Testis (tissue), 3 donors: ENCODE data around the gene ZNF670. TPM values are rescaled to one million over a fixed set of nuclear protein-coding genes. Genes with fewer than 3 reads are reported as not detected.

Experiments used
- DNase-seq: peaks from one replicate; pipeline ENCODE4 v3.0.0-alpha.2; 2019
- H3K27ac ChIP-seq, 2 donors: fragments of 200-600 bp; sonication (generic); one replicate each; pipeline ENCODE4 v1.5.1; 2019
- H3K27me3 ChIP-seq: fragments of 200-600 bp; sonication (generic); one replicate; pipeline ENCODE4 v1.5.1; 2019
- H3K36me3 ChIP-seq: fragments of 200-600 bp; sonication (generic); one replicate; pipeline ENCODE4 v1.5.1; 2017; ENCODE audit warnings: low read depth; ENCODE audit errors: missing control alignments
- H3K4me1 ChIP-seq: fragments of 200-600 bp; sonication (generic); one replicate; pipeline ENCODE4 v1.5.1; 2019
- H3K4me3 ChIP-seq, 2 donors: fragments of 200-600 bp; sonication (generic); one replicate each; pipeline ENCODE4 v1.5.1; 2017 to 2019
- H3K9me3 ChIP-seq: fragments of 200-600 bp; sonication (generic); one replicate; pipeline ENCODE4 v1.5.1; 2017
- CTCF ChIP-seq, 3 experiments: fragments of 450-650 bp in 2 of 3; fragments of 200-600 bp in 1 of 3; sonication (generic) in 1 of 3; IDR thresholded peaks; one replicate each; pipeline ENCODE4 v1.5.1; 2016 to 2019; ENCODE audit warnings: antibody characterized with exemption in 3 of 3, mild to moderate bottlenecking in 2 of 3, moderate library complexity in 1 of 3
- POLR2A ChIP-seq: fragments of 450-650 bp; IDR thresholded peaks from one replicate; pipeline ENCODE4 v1.6.1; 2017; ENCODE audit warnings: antibody characterized with exemption, mild to moderate bottlenecking, moderate library complexity
- WGBS, 2 donors: methylation state at CpG; one replicate each; pipeline ENCODE4 v1.1.5; 2018; 5-methylcytosine and 5-hydroxymethylcytosine counted together
- intact Hi-C: fragments of 100-400 bp; cut with DNase I; formaldehyde crosslinking; loops from one replicate; pipeline ENCODE4 v1.15.1; 2023; ENCODE audit warnings: low total_unique reads
- polyA plus RNA-seq: library from polyadenylated mRNA; stranded (reverse); fragments of 350-450 nt; fragmentation: Illumina TruSeq; extraction: RNeasy Lipid Tissue Mini Kit (QIAGEN cat#74804); gene quantifications from one replicate; pipeline ENCODE4 v1.2.3, GENCODE V29; 2014; ENCODE audit warnings: low read depth, low replicate concordance; ENCODE audit not compliant: insufficient read depth
- total RNA-seq, 2 donors: library from RNA; depleted of rRNA; stranded (reverse); fragments of >200 nt; gene quantifications; one replicate each; pipeline ENCODE4 v1.2.3, GENCODE V29; 2016

ZNF670 gene
- total and polyA plus RNA-seq, 3 donors from 2014 or later, result 3.5 to 5.5 (median 5.4) TPM

- 90 to 95% methylated on average over 5 of the region's 5 CpGs for WGBS, 2 donors
- TF ChIP-seq POLR2A (no peak), CTCF (IDR thresholded peaks at IDR 0.05) (no peak)
- Histone ChIP-seq H3K27ac (no peak overlapping the region), H3K4me3 (no peak overlapping the region), H3K27me3 (no peaks in the 10 kb centered on the region), H3K4me1 (no peaks in the 10 kb centered on the region), H3K9me3 (no peaks in the 10 kb centered on the region), H3K36me3 (no peaks in the 10 kb centered on the region)
- no peak for DNase-seq
- intact Hi-C loops, result no loop called here
Measured at GRCh38 chr1:247096958-247097357, 18.3 kb upstream of the ZNF670 start.

- no peaks in the 10 kb centered on the region for H3K27me3 ChIP-seq
- TF ChIP-seq CTCF (IDR thresholded peaks at IDR 0.05), result no peak
- no peak for TF ChIP-seq POLR2A
- no peak overlapping the region for H3K4me3 ChIP-seq
- H3K9me3 ChIP-seq, result no peaks in the 10 kb centered on the region
- DNase-seq, result no peak
- no peaks in the 10 kb centered on the region for H3K4me1 ChIP-seq
- no peak overlapping the region for H3K27ac ChIP-seq
- H3K36me3 ChIP-seq, result no peaks in the 10 kb centered on the region
- intact Hi-C loops, result no loop called here
- WGBS, 2 donors, result 94 to 95% methylated on average over 5 of the region's 5 CpGs
Measured at GRCh38 chr1:247096544-247096943, 17.9 kb upstream of the ZNF670 start.

- intact Hi-C loops, result no loop called here
Measured at GRCh38 chr1:247096112-247096511, 17.5 kb upstream of the ZNF670 start.

GRCh38 chr1:247090455-247090854 is 11.8 kb upstream of the ZNF670 start:
- intact Hi-C loops, result no loop called here
- Histone ChIP-seq H3K27me3 (no peaks in the 10 kb centered on the region), H3K36me3 (no peaks in the 10 kb centered on the region), H3K4me3 (no peak overlapping the region), H3K27ac (no peak overlapping the region), H3K4me1 (no peaks in the 10 kb centered on the region), H3K9me3 (no peaks in the 10 kb centered on the region)
- TF ChIP-seq CTCF (IDR thresholded peaks at IDR 0.05) (no peak), POLR2A (no peak)
- 86 to 100% methylated on average over 1 to 14 of the region's 14 CpGs for WGBS, 2 donors
- no peak for DNase-seq

More at GRCh38 chr1:247096112-247096511, 17.5 kb upstream of the ZNF670 start:
- no peak overlapping the region for H3K4me3 ChIP-seq
- no peak overlapping the region for H3K27ac ChIP-seq
- WGBS, 2 donors, result 87 to 97% methylated on average over 3 of the region's 3 CpGs
- no peaks in the 10 kb centered on the region for H3K27me3 ChIP-seq
- no peak for DNase-seq
- TF ChIP-seq CTCF (IDR thresholded peaks at IDR 0.05) (no peak), POLR2A (no peak)
- no peaks in the 10 kb centered on the region for H3K9me3 ChIP-seq
- H3K4me1 ChIP-seq, result no peaks in the 10 kb centered on the region
- H3K36me3 ChIP-seq, result no peaks in the 10 kb centered on the region

- WGBS, 2 donors, result 78 to 100% methylated on average over 2 to 17 of the region's 17 CpGs
- intact Hi-C loops, result no loop called here
- H3K4me1 ChIP-seq, result no peaks in the 10 kb centered on the region
- no peaks in the 10 kb centered on the region for H3K36me3 ChIP-seq
- no peak for TF ChIP-seq CTCF (IDR thresholded peaks at IDR 0.05)
- no peak for TF ChIP-seq POLR2A
- no peaks in the 10 kb centered on the region for H3K9me3 ChIP-seq
- no peak overlapping the region for H3K27ac ChIP-seq
- H3K4me3 ChIP-seq, result no peak overlapping the region
- H3K27me3 ChIP-seq, result no peaks in the 10 kb centered on the region
- DNase-seq, result no peak
Measured at GRCh38 chr1:247089616-247090375, 11.2 kb upstream of the ZNF670 start.
